Epithelial cell of esophagus (primary cell): ENCODE data around the gene MVP.
"Not testable (repeated sequence)": the region's sequence is repeated elsewhere in the genome, so short reads cannot be mapped to it uniquely, and the experiment has no call there.

Experiments
- DNase-seq: peaks from one replicate; pipeline ENCODE4 v3.0.0; 2010; ENCODE audit warnings: low read depth
- H3K4me3 ChIP-seq: 2 replicates; pipeline ENCODE4 v1.5.1; 2011; ENCODE audit warnings: mild to moderate bottlenecking, low read length, control low read depth
- CTCF ChIP-seq: IDR thresholded peaks from 2 replicates; pipeline ENCODE4 v1.5.1; 2011; ENCODE audit warnings: low read depth, mild to moderate bottlenecking, low read length, control low read depth, inconsistent platforms; ENCODE audit not compliant: insufficient read depth; ENCODE audit errors: missing control alignments

MVP gene

GRCh38 chr16:29784157-29784556, 36.1 kb upstream of the MVP start:
- DNase-seq, result peak; percentile 77

GRCh38 chr16:29784901-29785500, 35.3 kb upstream of the MVP start:
- H3K4me3 ChIP-seq, result no peak overlapping the region
- peak; percentile 77 for TF ChIP-seq CTCF
- DNase-seq, result peak; percentile 52

More at GRCh38 chr16:29784157-29784556, 36.1 kb upstream of the MVP start:
- no peak overlapping the region for H3K4me3 ChIP-seq
- no peak for TF ChIP-seq CTCF

- DNase-seq, H3K4me3 ChIP-seq: not testable (repeated sequence)
These were observed 33.1 kb upstream of the MVP start for GRCh38 chr16:29787155-29787554.

GRCh38 chr16:29789775-29790182, 30.5 kb upstream of the MVP start:
- no peak for DNase-seq
- peak overlapping the region; percentile 85 for H3K4me3 ChIP-seq
- no peak for TF ChIP-seq CTCF

GRCh38 chr16:29790183-29790948, 29.9 kb upstream of the MVP start, which contains the start of gene KIF22:
TSS of gene KIF22 (plus strand) at chr16:29790751. CDS start at chr16:29790760, 9 bp downstream.
- H3K4me3 ChIP-seq, result peak within 1 kb of the TSS; percentile 85
- peak; percentile 99 for DNase-seq
- peak; percentile 67 for TF ChIP-seq CTCF

- DNase-seq, result no peak
- peak overlapping the region; percentile 85 for H3K4me3 ChIP-seq
- TF ChIP-seq CTCF, result no peak
These were observed 29.1 kb upstream of the MVP start for GRCh38 chr16:29790949-29791844.
